Thymus (tissue), 11 donors: Measurements from ENCODE around the gene LTBP2. TPM values are rescaled to one million over a fixed set of nuclear protein-coding genes. Genes with fewer than 3 reads are reported as not detected.
"Not testable (repeated sequence)": the region's sequence is repeated elsewhere in the genome, so short reads cannot be mapped to it uniquely, and the experiment has no call there.

Source experiments
- DNase-seq, 9 donors: peaks; one replicate each; pipeline ENCODE4 v3.0.0-alpha.2; 2013; ENCODE audit warnings: low spot score in 9 of 9, low read depth in 6 of 9, missing footprints in 1 of 9
- H3K27ac ChIP-seq, 2 donors: one replicate each; pipeline ENCODE4 v1.5.1; 2013; ENCODE audit warnings: control low read depth in 1 of 2, low read depth in 1 of 2, low read length in 1 of 2, mild to moderate bottlenecking in 1 of 2, moderate library complexity in 1 of 2
- H3K27me3 ChIP-seq, 2 donors: one replicate each; pipeline ENCODE4 v1.5.1; 2013; ENCODE audit warnings: low read length in 1 of 2; ENCODE audit not compliant: control insufficient read depth in 2 of 2, insufficient read depth in 1 of 2
- H3K36me3 ChIP-seq, 2 donors: one replicate each; pipeline ENCODE4 v1.5.1; 2013; ENCODE audit warnings: low read length in 1 of 2, mild to moderate bottlenecking in 1 of 2, moderate library complexity in 1 of 2; ENCODE audit not compliant: control insufficient read depth in 2 of 2, insufficient read depth in 2 of 2
- H3K4me1 ChIP-seq, 2 donors: one replicate each; pipeline ENCODE4 v1.5.1; 2013; ENCODE audit warnings: low read length in 2 of 2; ENCODE audit not compliant: control insufficient read depth in 2 of 2, insufficient read depth in 2 of 2
- H3K4me3 ChIP-seq, 2 donors: one replicate each; pipeline ENCODE4 v1.5.1; 2013; ENCODE audit warnings: low read length in 2 of 2, control low read depth in 1 of 2, mild to moderate bottlenecking in 1 of 2
- H3K9me3 ChIP-seq, 2 donors: one replicate each; pipeline ENCODE4 v1.5.1; 2013; ENCODE audit warnings: low read length in 1 of 2, mild to moderate bottlenecking in 1 of 2; ENCODE audit not compliant: control insufficient read depth in 2 of 2, insufficient read depth in 1 of 2
- WGBS: extraction: QIAGEN DNeasy Blood & Tissue Kit; methylation state at CpG from one replicate; pipeline ENCODE4 v1.1.7; 2013; 5-methylcytosine and 5-hydroxymethylcytosine counted together
- polyA plus RNA-seq: library from polyadenylated mRNA; stranded (reverse); fragments of 200-250 nt; gene quantifications from one replicate; pipeline ENCODE4 v1.2.3, GENCODE V29; 2013
- total RNA-seq: library from RNA; stranded (reverse); fragments of 120-200 nt; gene quantifications from one replicate; pipeline ENCODE4 v1.2.4, GENCODE V29; 2013
- donor health status: healthy.

Gene LTBP2
- total and polyA plus RNA-seq, 2 donors = 2.6 to 2.9 TPM

GRCh38 chr14:74462993-74463392 is 149.0 kb downstream of the LTBP2 start:
- no peak overlapping the region for H3K27ac ChIP-seq
- no peak overlapping the region for H3K4me3 ChIP-seq
- 96% methylated on average over 3 of the region's 3 CpGs for WGBS
- H3K4me1 ChIP-seq = peaks cover 0 to 3% of the 10 kb centered on the region in 2 donors
- DNase-seq = no peak
- no peaks in the 10 kb centered on the region for H3K9me3 ChIP-seq
- no peaks in the 10 kb centered on the region for H3K36me3 ChIP-seq
- H3K27me3 ChIP-seq = peaks cover 0 to 4% of the 10 kb centered on the region in 2 donors

- no peaks in the 10 kb centered on the region for H3K9me3 ChIP-seq
- H3K4me3 ChIP-seq = no peak overlapping the region
- no peaks in the 10 kb centered on the region for H3K36me3 ChIP-seq
- peaks cover 0 to 11% of the 10 kb centered on the region in 2 donors for H3K27me3 ChIP-seq
- H3K4me1 ChIP-seq = peaks cover 0 to 3% of the 10 kb centered on the region in 2 donors
- H3K27ac ChIP-seq = no peak overlapping the region
- no peak for DNase-seq
- 68% methylated on average over 6 of the region's 6 CpGs for WGBS
These were observed 152.1 kb downstream of the LTBP2 start for GRCh38 chr14:74459976-74460375.

GRCh38 chr14:74459289-74459946 is 152.6 kb downstream of the LTBP2 start:
- peak in 1 of 9 donors; percentile 6 for DNase-seq
- H3K27me3 ChIP-seq = peaks cover 0 to 11% of the 10 kb centered on the region in 2 donors
- 86% methylated on average over 10 of the region's 10 CpGs for WGBS
- H3K27ac ChIP-seq = no peak overlapping the region
- H3K4me1 ChIP-seq = peaks cover 0 to 3% of the 10 kb centered on the region in 2 donors
- H3K4me3 ChIP-seq = no peak overlapping the region
- no peaks in the 10 kb centered on the region for H3K9me3 ChIP-seq
- H3K36me3 ChIP-seq = no peaks in the 10 kb centered on the region

GRCh38 chr14:74457565-74457895 is 154.5 kb downstream of the LTBP2 start:
- DNase-seq = no peak
- Histone ChIP-seq H3K36me3 (no peaks in the 10 kb centered on the region), H3K27me3 (peaks cover 0 to 11% of the 10 kb centered on the region in 2 donors), H3K4me1 (peaks cover 0 to 3% of the 10 kb centered on the region in 2 donors), H3K4me3 (no peak overlapping the region), H3K9me3 (no peaks in the 10 kb centered on the region), H3K27ac (no peak overlapping the region)
- WGBS = 97% methylated on average over 4 of the region's 4 CpGs

- no peak for DNase-seq
- Histone ChIP-seq H3K36me3 (no peaks in the 10 kb centered on the region), H3K4me1 (peaks cover 0 to 3% of the 10 kb centered on the region in 2 donors), H3K27me3 (peaks cover 0 to 11% of the 10 kb centered on the region in 2 donors), H3K4me3 (no peak overlapping the region), H3K27ac (no peak overlapping the region), H3K9me3 (no peaks in the 10 kb centered on the region)
- 95% methylated on average over 17 of the region's 17 CpGs for WGBS
These were observed 155.1 kb downstream of the LTBP2 start for GRCh38 chr14:74456684-74457564.

GRCh38 chr14:74454397-74454796 is 157.6 kb downstream of the LTBP2 start:
- H3K4me1 ChIP-seq, H3K27ac ChIP-seq, H3K9me3 ChIP-seq: not testable (repeated sequence)

More at GRCh38 chr14:74454397-74454796, 157.6 kb downstream of the LTBP2 start:
- H3K4me3 ChIP-seq, H3K36me3 ChIP-seq, DNase-seq: not testable (repeated sequence)
- H3K27me3 ChIP-seq = peaks cover 0 to 11% of the 10 kb centered on the region in 2 donors
- WGBS = 97% methylated on average over 5 of the region's 5 CpGs

Other genes starting within 250 kb of the LTBP2 start
- under 0.01 TPM for gene SYNDIG1L, start 186.0 kb downstream of the LTBP2 start, total RNA-seq
- 0.11 TPM for gene SYNDIG1L, start 186.0 kb downstream of the LTBP2 start, polyA plus RNA-seq
- 89.8 TPM for gene NPC2, start 118.9 kb downstream of the LTBP2 start, total RNA-seq
- 260 TPM for gene NPC2, start 118.9 kb downstream of the LTBP2 start, polyA plus RNA-seq
- gene ISCA2, start 118.5 kb downstream of the LTBP2 start, total RNA-seq = 35.3 TPM
- 34.1 TPM for gene ISCA2, start 118.5 kb downstream of the LTBP2 start, polyA plus RNA-seq
- gene AREL1, start 100.8 kb upstream of the LTBP2 start, total RNA-seq = 15.5 TPM
- 12.2 TPM for gene AREL1, start 100.8 kb upstream of the LTBP2 start, polyA plus RNA-seq
- 32.2 TPM for gene FCF1, start 100.9 kb upstream of the LTBP2 start, total RNA-seq
- 21.9 TPM for gene FCF1, start 100.9 kb upstream of the LTBP2 start, polyA plus RNA-seq
- 18.7 TPM for gene YLPM1, start 151.1 kb upstream of the LTBP2 start, total RNA-seq
- gene YLPM1, start 151.1 kb upstream of the LTBP2 start, polyA plus RNA-seq = 26.3 TPM